GM19463 (cell line): Measurements from ENCODE around the gene TMEM179.

ENCODE experiments used
- ATAC-seq: cut with Tn5 transposase; IDR thresholded peaks from one replicate; pipeline ENCODE4 v1.9.1; 2021; ENCODE audit warnings: mild to moderate bottlenecking, moderate library complexity; ENCODE audit not compliant: unreplicated experiment

The TMEM179 gene

GRCh38 chr14:104573930-104574329, 30.6 kb downstream of the TMEM179 start:
- ATAC-seq, result no peak

GRCh38 chr14:104572668-104573067, 31.9 kb downstream of the TMEM179 start:
- no peak for ATAC-seq

GRCh38 chr14:104572024-104572626, 32.4 kb downstream of the TMEM179 start:
- no peak for ATAC-seq

- no peak for ATAC-seq
Measured at GRCh38 chr14:104571246-104571645, 33.3 kb downstream of the TMEM179 start.

- ATAC-seq, result no peak
Measured at GRCh38 chr14:104569435-104569834, 35.1 kb downstream of the TMEM179 start.

GRCh38 chr14:104568620-104569019, 36.0 kb downstream of the TMEM179 start:
- no peak for ATAC-seq

- ATAC-seq, result no peak
Measured at GRCh38 chr14:104567957-104568225, 36.7 kb downstream of the TMEM179 start.

GRCh38 chr14:104567141-104567956, 37.2 kb downstream of the TMEM179 start:
- no peak for ATAC-seq

- ATAC-seq, result no peak
Measured at GRCh38 chr14:104564744-104565679, 39.6 kb downstream of the TMEM179 start.

GRCh38 chr14:104563742-104564615, 40.6 kb downstream of the TMEM179 start:
- ATAC-seq, result no peak

GRCh38 chr14:104563191-104563741, 41.3 kb downstream of the TMEM179 start:
- ATAC-seq, result no peak

- ATAC-seq, result no peak
Measured at GRCh38 chr14:104562606-104563005, 42.0 kb downstream of the TMEM179 start.

GRCh38 chr14:104561632-104562495, 42.7 kb downstream of the TMEM179 start:
- no peak for ATAC-seq

- ATAC-seq, result no peak
Measured at GRCh38 chr14:104561124-104561557, 43.4 kb downstream of the TMEM179 start.

GRCh38 chr14:104560586-104560945, 44.0 kb downstream of the TMEM179 start:
- ATAC-seq, result no peak

- no peak for ATAC-seq
Measured at GRCh38 chr14:104559804-104560585, 44.6 kb downstream of the TMEM179 start.

- ATAC-seq, result no peak
Measured at GRCh38 chr14:104559028-104559803, 45.4 kb downstream of the TMEM179 start.
